ENCODE data around the gene ACTL7B.

ACTL7B gene

DNA sequence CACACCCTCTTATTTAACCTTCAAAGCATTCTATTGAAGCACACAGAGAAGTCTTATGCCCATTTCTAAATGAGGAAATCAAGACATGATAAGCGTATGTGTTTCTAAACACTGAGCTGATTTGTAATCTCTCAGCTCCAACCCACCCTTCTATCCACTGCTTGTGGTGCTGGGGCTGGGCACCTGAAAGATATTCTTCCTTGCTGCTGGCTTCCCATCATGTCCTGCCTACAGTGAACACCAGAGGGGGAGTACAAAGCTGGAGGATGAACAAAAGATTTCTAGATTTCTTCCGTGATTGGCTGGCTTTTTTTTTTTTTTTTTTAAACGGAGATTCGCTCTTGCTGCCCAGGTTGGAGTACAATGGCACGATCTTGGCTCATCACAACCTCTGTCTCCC lies 20.6 kb upstream of the ACTL7B start:
- in situ Hi-C loops (cut with MboI; ENCODE audit: low pct_unique_long_range_greater_than_20kb, low sequenced_read_pairs) = no loop called here
- no peak for DNase-seq

DNA sequence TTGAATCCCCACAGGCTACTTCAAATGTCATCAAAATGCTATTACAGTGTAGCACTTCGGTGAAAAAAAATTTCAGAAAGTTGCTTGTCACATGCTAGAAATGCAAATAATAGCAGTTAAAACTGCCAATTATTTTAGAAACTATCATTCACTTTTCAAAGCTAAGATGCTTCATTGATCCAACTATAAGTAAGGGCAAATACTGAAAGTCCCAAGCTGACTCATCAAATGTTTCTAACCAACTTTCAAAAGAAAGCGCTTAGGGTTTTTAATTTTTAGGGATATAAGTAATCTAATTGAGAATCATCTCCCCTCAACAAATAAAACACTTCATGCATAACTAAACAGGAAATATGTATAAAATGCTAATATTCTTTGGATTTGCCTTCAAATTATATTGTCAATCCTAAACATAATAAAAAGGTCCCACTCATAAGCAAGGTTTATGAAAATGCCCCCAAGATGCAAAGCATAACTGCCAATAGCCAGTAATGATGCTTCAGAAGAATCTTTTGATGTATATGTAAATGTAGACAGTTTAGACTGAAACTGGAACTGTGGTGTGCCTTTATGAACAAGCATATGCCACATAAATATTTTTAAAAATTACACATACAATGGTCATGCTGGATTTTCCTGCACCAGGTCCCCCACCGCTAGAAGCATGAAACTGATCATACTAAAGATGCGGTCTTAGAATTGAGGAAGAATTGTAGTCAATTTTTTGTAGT lies 18.4 kb upstream of the ACTL7B start:
- DNase-seq = no peak
- in situ Hi-C loops (cut with MboI; ENCODE audit: low pct_unique_long_range_greater_than_20kb, low sequenced_read_pairs) = no loop called here

GRCh38 chr9:108869092-108869725 lies 13.4 kb upstream of the ACTL7B start:
- no peak for DNase-seq
- in situ Hi-C loops (cut with MboI; ENCODE audit: low pct_unique_long_range_greater_than_20kb, low sequenced_read_pairs) = no loop called here

DNA sequence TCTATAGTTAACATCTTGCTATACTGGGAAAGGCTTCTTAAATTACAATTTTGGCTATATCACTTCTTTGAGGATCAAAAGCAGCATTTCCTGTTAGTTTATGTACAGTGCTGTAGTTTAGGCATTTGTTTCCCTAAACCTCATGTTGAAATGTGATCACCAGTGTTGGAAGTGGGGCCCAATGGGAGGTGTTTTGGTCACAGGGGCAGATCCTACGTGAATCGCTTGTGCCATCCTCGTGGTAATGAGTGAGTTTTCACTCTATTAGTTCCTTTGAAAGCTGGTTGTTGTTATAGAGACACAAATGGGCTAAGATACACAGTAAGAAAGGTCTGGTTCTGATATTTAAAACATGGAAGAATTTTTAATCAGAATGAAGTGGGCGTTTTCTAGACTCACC lies 12.0 kb upstream of the ACTL7B start:
- in situ Hi-C loops (cut with MboI; ENCODE audit: low pct_unique_long_range_greater_than_20kb, low sequenced_read_pairs) = no loop called here
- no peak for DNase-seq

DNA sequence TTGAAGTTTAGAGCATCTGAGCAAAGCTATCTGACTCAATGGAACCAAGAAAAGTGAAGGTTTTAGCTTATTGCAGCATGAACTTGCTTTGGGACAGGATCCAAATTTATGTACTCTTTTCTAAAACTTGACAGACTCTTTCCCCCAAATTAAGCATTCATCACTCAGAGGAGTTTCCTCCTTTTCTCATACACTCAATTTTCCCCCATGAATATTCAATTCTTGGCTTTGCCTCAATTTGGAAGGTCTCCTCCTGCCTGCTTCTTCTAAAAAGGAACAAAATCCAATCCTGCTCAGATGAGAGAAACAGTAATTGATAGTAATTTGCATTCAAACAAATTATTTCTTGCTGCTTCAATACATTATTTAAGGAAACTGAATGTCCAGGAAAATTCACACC lies 11.3 kb upstream of the ACTL7B start:
- DNase-seq = no peak
- in situ Hi-C loops (cut with MboI; ENCODE audit: low pct_unique_long_range_greater_than_20kb, low sequenced_read_pairs) = no loop called here

- DNase-seq = no peak
- in situ Hi-C loops (cut with MboI; ENCODE audit: low pct_unique_long_range_greater_than_20kb, low sequenced_read_pairs) = no loop called here
Observed at GRCh38 chr9:108866001-108866420, 10.2 kb upstream of the ACTL7B start.

DNA sequence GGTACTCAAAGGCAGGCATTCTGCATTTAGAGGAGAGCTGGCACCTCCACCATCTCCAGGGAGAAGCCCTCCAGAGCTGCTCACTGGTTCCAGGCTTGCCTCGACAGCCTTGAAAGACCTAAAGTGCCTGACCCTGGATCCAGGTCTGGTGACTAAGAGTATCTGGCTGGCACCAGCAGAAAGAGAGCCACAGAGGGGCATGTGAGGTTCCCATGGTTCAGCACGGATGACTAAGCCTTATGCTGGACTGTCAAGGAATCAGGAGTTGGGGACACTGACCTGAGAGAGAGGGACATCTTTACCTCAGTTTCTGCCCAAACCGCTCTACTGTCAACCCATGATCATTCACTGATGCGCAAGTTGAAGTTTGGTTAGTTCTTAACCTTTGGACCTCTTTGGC lies 9.3 kb upstream of the ACTL7B start:
- in situ Hi-C loops (cut with MboI; ENCODE audit: low pct_unique_long_range_greater_than_20kb, low sequenced_read_pairs) = no loop called here
- DNase-seq = no peak

GRCh38 chr9:108864446-108864845 lies 8.7 kb upstream of the ACTL7B start:
- in situ Hi-C loops (cut with MboI; ENCODE audit: low pct_unique_long_range_greater_than_20kb, low sequenced_read_pairs) = no loop called here
- DNase-seq = no peak

- in situ Hi-C loops (cut with MboI; ENCODE audit: low pct_unique_long_range_greater_than_20kb, low sequenced_read_pairs) = no loop called here
Observed at GRCh38 chr9:108863891-108864290, 8.1 kb upstream of the ACTL7B start.

GRCh38 chr9:108861997-108862396 lies 6.2 kb upstream of the ACTL7B start, which contains the start of gene ACTL7A:
ACTL7A (plus strand) TSS chr9:108862266; CDS start chr9:108862323, 57 bp downstream.
- no peak for DNase-seq
- in situ Hi-C loops (cut with MboI; ENCODE audit: low pct_unique_long_range_greater_than_20kb, low sequenced_read_pairs) = no loop called here

More at GRCh38 chr9:108863891-108864290, 8.1 kb upstream of the ACTL7B start:
- DNase-seq = no peak

DNA sequence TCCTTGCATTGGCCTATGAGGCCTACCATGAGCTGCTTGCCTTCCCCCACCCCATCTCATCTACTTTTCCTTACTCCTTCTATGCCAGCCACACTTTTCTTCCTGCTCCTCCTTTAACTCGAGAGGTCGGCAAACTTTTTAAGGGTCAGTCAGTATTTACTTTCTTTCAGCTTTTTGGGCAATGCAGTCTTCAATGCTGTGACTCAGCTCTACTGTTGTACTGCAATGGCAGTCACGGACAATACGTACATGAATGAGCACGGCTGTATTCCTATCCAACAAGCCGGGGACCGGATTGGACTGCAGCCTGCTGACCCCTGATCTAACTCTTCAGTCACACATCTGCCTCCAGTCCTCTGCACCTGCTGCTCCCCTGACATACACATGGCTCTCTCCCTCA lies 5.7 kb upstream of the ACTL7B start:
- in situ Hi-C loops (cut with MboI; ENCODE audit: low pct_unique_long_range_greater_than_20kb, low sequenced_read_pairs) = no loop called here
- DNase-seq = no peak

DNA sequence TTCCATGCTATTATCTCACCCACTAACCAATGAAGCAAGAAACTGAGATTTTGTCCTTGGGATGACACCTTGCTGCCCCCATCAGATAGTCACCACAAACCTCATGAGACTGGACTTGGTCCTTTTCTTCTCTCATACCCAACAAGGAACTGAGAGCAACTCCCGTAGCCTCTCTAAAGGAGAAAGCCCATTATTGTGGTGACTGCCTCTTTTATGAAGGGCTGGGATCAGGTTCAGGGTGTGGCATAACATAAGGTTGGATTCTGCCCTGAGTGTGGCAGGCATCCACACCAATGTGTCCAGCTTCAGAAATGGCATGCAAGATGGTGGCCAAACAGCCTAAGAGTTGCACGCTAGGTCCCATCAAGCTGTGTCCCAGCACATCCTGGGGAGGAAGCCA lies 5.0 kb upstream of the ACTL7B start:
- no peak for DNase-seq
- in situ Hi-C loops (cut with MboI; ENCODE audit: low pct_unique_long_range_greater_than_20kb, low sequenced_read_pairs) = no loop called here

- in situ Hi-C loops (cut with MboI; ENCODE audit: low pct_unique_long_range_greater_than_20kb, low sequenced_read_pairs) = no loop called here
- DNase-seq = peak; percentile 32
Observed at GRCh38 chr9:108860354-108860753, 4.6 kb upstream of the ACTL7B start.

DNA sequence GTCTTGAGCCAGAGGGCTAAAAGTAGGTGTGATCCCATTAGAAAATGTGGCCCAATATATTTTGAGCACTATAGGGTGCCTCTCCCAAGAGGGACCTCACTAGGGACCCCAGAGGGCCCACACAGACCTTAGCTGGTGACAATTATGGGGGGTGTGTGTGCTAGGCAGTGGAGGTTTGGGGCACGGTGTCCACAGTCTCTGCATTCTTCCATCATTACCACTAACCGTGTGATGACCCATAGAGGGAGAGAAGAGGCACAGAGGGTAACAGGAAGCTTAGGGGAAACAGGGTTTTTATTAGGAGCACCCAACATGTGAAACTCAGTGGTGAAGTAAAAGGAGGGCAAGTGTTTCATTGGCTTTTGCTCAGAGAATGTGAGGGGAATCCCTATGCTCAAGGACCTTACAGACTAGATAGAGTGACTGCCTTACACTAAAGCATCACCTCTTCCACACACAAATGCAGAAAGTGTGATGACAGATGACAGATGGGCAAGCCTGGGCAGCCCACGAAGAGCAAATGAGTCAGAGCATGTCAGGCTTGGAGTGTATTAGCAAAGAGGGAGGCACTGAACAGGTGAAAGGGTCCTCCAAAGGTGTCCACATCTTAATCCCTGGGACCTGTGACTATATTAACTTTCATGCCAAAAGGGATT lies 3.8 kb upstream of the ACTL7B start:
- in situ Hi-C loops (cut with MboI; ENCODE audit: low pct_unique_long_range_greater_than_20kb, low sequenced_read_pairs) = no loop called here
- DNase-seq = no peak

GRCh38 chr9:108857572-108857971 lies 1.8 kb upstream of the ACTL7B start:
- DNase-seq = no peak
- in situ Hi-C loops (cut with MboI; ENCODE audit: low pct_unique_long_range_greater_than_20kb, low sequenced_read_pairs) = no loop called here

DNA sequence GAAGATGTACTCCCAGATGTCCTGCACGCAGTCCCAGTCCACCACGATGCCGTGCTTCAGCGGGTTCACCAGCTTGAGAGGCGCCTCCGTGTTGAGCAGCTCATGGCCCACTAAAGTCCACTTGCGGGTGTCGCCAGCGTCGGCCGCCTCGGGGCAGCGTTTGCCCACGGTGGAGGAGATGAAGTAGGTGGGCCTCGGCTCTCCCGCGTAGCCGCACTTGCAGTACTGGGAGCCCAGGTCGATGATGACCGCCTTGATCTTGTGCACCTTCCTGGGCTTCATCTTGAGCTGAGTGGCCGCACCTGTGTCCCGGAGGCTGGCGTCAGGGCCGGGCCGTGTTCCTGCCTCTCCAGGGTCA lies 278 bp downstream of the ACTL7B start:
- DNase-seq = no peak
- in situ Hi-C loops (cut with MboI; ENCODE audit: low pct_unique_long_range_greater_than_20kb, low sequenced_read_pairs) = no loop called here

DNA sequence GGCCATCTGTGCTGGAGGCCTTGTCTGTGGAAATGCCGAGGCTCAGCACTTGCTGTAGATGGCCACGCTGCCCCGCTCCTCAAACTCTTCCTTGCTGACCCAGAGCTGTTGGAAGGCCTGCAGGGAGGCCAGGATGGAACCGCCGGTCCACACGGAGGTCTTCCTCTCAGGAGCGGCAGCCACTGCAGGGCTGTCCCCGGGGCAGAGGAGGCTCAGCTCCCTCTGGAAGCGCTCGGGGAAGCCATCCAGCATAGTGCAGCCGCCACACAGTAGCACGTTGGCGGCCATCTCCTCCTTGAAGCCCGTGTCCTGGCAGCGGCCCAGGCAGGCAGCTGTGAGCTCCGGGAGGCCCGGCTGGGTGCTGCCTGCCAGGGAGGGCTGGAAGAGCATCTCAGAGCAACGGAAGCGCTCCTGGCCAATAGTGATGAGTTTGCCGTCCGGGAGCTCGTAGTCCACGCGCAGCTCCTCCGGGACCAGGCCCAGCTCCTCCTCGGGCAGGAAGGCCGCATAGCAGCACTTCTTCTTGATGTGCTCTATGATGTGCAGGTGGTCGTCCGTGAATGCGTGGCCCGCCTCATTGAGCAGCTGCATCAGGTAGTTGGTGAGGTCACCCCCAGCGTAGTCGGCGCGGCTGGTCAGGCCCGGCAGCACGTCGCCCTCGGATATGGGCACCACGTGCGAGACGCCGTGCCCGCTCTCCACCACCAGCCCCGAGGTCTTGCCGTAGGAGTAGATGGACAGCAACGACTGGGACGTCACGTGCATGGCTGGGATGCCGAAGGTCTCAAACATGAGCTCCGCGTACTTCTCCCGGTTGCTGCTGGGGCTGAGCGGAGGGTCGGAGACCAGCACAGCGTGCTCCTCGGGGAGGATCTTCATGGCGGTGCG lies 901 bp downstream of the ACTL7B start:
- DNase-seq = no peak
- in situ Hi-C loops (cut with MboI; ENCODE audit: low pct_unique_long_range_greater_than_20kb, low sequenced_read_pairs) = no loop called here

DNA sequence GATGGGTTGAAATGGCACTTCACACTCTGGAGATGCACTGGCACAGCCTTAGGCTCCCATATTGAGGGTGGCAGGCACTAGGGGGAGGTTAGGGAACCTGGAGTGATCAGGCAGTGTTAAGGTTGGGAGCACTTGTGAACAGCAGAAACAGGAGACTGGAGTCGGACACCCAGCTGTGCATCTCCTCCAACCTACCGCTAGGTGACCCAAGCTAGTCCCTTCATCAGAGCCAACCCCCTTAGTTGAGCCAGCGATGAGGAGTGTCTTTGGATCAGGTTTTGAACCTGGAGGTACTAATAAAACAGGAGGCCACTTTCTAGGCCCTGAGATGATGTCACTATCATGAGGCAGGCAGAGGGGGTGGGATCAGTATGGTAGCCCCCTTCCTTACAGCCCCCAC lies 1.7 kb downstream of the ACTL7B start:
- in situ Hi-C loops (cut with MboI; ENCODE audit: low pct_unique_long_range_greater_than_20kb, low sequenced_read_pairs) = no loop called here
- DNase-seq = no peak

DNA sequence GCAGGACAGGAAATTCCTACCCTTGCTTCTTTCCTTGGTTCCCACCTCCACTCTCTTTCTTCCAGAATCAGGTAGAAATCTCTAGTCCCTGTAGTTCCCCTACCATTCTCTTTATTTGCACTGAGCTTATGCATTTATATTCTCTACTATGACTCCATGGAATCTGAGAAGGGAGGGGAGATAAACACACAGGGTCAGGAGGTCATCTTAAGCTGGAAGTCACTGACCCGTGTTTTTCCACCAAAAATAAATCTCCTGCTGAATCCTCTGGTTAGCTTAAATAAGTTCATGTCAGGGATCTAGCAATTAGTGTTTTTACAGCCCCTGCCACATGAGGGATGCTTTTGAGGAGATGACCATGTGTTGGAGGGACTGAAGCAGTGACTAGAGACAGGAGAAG lies 3.7 kb downstream of the ACTL7B start:
- in situ Hi-C loops (cut with MboI; ENCODE audit: low pct_unique_long_range_greater_than_20kb, low sequenced_read_pairs) = no loop called here
- DNase-seq = no peak

GRCh38 chr9:108851138-108851537 lies 4.6 kb downstream of the ACTL7B start:
- DNase-seq = no peak
- in situ Hi-C loops (cut with MboI; ENCODE audit: low pct_unique_long_range_greater_than_20kb, low sequenced_read_pairs) = no loop called here
